GM18505 (cell line): Measurements from ENCODE around the gene KCNJ14.
A peak's percentile ranks its signal among the peaks of the same experiment; 100 is the strongest.

Experiments used
- ATAC-seq: cut with Tn5 transposase; IDR thresholded peaks from one replicate; pipeline ENCODE4 v1.9.1; 2021; ENCODE audit not compliant: unreplicated experiment
- POLR2A ChIP-seq: IDR thresholded peaks from 4 replicates; pipeline ENCODE4 v1.6.1; 2011; ENCODE audit warnings: borderline replicate concordance; ENCODE audit not compliant: insufficient read depth, insufficient read length; ENCODE audit errors: extremely low read depth

Gene KCNJ14

DNA sequence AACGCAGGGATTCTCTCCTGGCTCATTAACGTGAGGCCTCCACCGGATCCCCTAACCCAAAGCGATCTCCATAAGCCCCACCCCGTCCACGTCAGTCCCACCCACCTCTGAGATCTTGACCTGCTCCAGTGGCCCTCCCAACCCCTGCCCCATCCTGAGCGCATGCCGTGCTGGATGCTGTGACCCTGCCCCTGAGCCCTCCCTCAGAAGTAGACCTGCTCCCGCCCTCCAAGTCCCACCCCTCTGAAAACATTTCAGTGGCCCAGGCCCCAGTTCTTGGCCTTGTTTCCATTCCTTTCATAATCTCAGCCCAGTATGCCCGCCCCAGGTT is 36.4 kb downstream of the KCNJ14 start:
- no peak for TF ChIP-seq POLR2A
- no peak for ATAC-seq

DNA sequence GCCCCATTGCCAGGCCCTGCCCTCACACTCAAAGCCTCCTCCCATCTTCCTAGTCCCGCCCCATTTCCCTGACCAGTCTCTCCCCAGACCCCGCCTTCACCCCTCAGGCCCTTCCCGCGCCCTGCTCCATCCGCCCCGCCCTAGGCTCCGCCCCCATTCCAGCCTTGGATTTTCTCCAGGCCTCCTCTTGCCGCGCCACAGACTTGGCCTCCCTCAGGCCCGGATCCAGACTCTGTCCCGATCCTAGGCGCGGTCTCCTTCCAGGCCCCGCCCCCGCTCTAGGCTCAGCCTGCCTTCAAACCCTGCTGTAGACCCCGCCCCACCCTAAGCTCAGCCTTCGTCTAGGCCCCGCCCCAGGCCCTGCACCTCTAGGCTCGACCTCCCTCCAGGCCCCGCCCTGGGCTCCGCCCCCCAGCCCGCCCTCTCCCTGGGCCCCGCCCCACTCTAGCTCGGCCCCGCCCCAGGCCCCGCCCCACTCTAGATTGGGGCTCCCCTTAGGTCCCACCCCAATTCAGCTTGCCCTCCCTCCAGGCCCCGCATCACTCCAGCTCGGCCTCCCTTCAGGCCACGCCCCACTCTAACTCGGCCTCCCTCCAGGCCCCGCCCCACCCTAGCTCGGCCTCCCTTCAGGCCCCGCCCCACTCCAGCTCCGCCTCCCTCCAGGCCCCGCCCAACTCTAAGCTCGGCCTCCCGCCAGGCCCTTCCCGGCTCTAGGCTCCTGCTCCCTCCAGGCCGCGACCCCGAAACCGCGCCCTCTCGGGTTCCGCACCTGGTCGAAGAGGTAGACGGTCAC is 37.7 kb downstream of the KCNJ14 start:
- peak; percentile 57 for ATAC-seq
- TF ChIP-seq POLR2A: peak; percentile 40

DNA sequence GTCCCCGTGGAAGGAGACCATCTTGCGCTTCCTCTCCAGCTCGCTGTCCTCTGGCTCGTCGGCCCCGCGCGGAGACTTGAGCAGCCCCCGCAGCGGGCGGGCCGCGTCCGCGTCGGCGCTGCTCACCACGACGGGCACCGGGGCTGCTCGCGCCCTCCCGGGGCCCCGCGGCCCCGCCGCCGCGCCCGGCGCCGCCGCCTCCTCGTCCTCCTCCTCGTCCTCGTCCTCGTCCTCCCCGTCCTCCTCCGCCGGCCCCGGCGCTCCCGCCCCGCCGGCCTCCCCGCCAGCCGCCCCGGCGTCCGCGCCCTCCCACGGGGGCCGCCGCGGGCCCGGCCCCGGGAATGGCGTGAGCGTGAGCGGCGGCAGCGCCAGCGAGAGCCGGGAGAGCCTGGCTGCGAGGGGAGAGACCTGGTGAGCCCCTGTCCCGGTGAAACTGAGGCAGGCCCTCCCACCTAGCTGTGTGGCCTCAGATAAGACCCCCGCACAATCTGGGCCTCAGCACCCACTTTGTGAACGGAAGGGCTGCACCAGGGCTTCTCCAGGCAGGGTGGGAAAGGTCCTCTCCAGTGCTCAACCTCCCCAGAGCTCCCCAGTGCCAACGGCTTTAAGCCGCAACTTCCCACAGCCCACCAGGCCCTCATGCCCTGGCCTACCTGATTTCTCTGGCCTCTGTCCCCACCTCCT is 38.5 kb downstream of the KCNJ14 start:
- TF ChIP-seq POLR2A: no peak
- peak; percentile 3 for ATAC-seq

DNA sequence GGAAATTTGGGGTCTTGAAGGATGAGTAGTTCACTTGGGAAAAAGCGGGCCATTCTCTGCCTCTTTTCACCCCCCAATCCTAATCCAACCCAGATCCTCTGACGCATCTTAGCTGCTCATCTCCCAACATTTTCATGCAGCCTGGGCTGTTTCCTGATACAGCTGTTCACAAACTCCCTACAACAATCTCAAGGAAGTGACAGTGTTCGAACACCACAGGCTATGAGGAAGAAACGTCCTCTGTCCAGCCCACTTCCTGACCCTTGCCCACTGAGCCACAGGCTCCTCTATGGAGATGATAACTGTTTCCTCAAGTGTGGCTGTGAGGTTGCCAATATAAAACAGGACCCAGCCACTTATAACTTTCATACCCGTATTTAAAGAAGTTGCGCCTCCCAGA is 40.0 kb downstream of the KCNJ14 start:
- no peak for ATAC-seq
- TF ChIP-seq POLR2A: no peak

DNA sequence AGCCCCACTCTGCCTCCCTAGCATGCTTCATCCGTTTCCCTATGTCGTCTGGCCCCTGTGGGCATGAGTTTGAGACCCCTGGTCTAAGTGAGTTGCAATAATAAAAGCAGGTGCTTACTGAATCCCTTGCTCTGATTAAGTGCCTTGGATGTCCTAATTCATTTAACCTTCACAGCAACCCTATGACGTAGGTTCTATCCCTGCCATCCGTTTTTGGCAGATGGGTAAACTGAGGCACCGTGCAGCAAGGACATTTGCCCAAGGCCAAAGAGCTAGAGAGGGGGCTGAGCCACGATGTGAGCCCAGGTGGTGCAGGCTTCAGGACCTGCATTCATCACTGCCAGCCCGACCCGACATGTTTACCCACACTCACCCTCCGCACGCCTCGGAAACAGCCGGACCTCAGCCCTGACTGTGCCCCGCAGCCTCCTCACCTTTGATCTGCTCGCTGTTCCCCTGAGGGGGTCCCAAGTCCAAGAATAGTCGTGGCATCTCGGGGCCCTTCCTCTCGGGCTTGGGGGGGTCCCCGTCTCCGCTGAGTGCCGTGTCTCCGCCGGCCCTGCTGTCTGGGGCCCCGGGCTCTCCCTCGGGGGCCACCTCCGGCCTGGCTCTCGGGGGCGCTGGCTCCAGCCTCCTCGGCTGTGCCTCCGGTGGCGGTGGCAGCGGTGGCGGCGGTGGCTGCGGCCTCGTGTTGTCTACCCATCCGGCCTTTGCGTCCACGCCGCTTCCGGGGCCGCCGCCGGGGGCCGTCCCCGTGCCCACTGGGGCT is 41.8 kb downstream of the KCNJ14 start:
- TF ChIP-seq POLR2A: no peak
- no peak for ATAC-seq

DNA sequence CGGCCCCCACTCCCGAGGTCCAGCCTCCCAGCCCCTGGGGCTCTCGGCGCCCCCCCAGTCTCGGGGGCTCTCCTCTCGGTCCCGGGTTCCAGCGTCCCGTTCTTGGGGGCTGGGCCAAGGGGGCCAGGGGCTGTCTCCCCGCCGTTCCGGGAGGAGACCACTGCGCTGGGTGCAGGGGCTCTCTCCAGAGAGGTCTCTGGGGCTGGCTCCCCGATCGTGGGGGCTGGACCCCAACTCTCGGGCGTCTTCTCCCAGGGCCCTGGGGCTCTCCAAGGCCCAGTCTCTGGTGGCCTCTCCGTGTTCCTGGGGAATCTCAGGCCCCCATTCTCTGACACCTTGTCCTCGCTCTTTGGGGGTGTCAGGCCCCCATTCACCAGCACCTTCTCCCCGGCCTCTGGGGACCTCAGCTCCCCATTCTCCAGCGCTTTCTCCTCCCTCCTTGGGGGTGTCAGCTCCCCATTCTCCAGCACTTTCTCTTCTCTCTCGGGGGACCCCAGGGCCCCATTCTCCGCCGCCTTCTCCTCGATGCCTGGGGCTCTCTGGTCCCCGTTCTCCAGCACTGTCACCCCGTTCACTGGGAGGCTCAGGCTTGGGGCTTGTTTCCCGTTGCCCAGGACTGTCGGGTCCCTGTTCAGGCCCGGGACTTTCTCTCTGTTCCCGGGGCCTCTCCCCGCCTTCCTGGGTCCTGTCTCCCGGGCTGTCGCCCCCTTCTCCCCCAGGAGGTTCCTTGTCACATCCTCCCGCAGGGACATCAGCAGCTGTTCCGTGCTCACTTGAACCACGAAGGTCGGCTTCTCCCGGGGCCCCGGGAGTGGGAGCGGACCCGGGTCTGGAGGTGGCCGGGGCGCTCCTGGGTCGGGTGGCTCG is 42.6 kb downstream of the KCNJ14 start:
- no peak for ATAC-seq
- TF ChIP-seq POLR2A: no peak

DNA sequence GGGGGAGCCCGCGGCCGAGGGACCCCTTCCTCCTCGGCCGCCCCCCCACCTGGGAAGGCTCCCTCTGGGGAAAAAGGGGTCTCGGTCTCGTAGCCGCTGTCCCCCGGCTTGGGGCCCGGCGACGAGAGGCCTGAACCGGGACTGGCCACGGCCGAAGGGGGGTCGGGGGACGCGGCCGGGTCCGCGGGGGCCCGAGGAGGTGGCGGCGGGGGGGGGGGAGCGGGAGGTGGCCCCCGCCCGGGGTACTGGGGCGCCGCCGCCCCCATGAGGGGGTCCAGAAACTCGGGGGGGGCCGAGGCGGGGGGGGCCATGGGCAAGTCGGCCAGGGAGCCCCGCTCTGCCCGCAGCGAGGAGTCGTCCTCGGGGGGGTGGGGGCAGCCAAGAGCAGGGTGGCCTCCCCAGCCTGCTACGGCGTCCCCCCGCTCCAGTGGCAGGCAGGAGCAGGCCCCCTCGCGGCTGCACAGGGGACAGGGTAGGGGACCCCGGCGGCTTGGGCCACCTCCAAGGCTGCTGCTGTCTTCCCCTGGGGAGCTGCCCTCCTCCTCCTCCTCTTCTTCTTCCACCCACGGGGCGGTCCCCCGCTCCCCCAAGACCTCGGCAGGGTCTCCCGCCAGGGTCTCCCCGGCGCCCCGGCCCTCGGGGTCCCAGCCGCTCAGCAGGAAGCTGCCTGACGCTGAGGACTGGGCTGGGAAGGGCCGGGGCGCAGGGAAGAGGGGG is 43.4 kb downstream of the KCNJ14 start:
- TF ChIP-seq POLR2A: no peak
- ATAC-seq: no peak

DNA sequence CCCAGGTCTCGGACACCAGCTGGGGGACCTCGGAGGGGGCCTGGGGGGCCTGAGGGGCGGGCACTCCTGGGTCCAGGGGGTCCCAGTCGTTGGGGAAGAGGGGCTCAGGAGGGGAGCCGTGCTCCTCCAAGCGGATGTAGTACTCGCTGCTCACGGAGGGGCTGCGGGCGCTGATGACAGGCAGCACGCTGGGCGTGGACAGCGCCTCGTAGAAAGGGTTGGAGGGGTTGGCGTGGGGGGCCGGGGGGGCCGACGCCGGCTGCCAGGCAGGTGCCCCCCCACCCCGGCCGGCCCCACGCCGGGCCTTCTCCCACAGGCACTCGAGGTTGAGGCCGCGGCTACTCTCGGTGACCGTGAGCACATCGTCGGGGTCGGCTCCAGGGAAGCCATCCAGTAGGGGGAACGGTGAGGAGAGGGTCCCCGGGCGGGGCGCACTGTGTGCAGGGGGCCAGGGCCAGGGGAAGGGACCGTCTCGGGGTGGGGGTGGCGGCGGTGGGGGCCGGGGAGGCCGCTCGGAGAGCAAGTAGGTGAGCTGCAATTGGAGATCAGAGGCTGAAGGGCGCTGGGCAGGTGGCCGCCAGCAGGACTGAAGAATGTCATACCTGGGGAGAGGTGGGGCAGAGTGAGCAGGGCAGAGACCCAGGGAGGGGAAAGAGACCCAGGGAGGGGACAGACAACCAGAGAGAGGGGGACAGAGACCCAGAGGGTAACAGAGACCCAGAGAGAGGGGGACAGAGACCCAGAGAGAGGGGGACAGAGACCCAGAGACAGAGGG is 44.1 kb downstream of the KCNJ14 start:
- ATAC-seq: no peak
- TF ChIP-seq POLR2A: no peak

DNA sequence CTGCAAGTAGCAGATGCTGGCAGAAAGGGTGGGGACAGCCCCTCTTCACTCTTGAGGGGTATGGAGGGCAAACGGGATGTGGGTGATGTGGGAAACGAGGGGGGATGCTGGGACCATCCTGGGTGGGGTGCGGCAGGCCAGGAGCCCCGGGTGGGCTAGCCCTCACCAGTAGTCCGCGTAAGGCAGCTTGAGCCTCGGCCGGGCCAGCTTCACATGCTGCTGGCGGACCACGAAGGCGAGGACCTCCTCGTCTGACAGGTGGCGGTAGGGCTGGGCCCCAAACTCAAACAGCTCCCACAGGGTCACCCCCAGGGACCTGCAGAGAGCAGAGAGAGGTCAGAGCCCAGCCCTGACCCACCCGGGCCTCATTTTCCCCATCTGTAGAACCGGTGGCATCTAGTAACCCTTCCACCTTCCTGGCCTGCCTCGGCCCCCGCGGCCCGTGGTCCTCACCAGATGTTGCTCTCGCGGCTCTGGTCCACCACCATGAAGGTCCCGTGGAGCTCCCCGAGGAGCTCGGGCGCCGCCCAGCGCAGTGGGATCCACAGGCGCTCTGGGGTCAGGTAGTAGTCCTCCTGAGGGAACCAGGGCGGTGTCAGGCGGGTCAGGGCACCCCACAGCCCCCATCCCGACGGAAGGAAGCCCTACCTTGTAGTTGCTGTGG is 45.6 kb downstream of the KCNJ14 start:
- no peak for ATAC-seq
- TF ChIP-seq POLR2A: no peak

DNA sequence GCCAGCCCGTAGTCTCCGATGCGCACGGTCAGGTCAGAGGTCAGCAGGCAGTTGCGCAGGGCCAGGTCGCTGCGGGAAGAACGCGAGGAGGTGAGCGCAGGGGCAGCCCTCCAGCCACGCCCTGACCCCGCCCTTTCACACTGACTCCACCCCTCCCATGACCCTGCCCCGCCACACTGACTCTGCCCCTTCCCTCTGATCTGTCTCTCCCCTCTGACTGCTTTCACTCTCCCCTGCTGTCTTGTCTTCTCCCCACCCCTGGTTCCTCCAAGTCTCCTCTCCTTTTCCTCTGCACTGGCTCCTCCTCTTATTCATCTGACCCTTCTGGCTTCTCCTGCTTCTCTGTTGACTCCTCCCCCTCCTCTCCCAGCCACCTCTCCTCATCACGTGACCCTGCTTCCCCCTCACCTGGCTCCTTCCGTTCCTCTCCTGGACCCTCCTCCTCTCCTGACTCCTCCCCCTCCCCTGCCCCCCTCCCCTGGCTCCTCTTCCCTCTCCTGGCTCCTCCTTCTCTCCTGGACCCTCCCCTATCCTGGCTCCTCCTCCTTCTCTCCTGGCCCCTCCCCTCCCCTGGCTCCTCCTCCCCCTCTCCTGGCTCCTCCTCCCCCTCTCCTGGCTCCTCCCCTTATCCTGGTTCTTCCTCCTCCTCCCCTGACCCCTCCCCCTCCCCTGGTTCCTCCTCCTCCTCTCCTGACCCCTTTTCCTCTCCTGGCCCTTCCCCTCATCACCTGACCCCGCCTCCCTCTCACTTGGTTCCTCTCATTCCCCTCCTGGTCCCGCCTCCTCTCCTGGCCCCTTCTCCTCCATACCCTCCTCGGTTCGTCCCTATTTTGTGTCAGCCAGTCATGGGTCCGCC is 46.3 kb downstream of the KCNJ14 start:
- no peak for TF ChIP-seq POLR2A
- peak; percentile 31 for ATAC-seq
